ENCODE measurements around the gene ZNF282. TPM values are rescaled to one million over a fixed set of nuclear protein-coding genes. Genes with fewer than 3 reads are reported as not detected.
A peak's percentile ranks its signal among the peaks of the same experiment; 100 is the strongest.

Gene ZNF282
- total RNA-seq, 1 donor from 2014 or later, result 28.1 TPM

DNA sequence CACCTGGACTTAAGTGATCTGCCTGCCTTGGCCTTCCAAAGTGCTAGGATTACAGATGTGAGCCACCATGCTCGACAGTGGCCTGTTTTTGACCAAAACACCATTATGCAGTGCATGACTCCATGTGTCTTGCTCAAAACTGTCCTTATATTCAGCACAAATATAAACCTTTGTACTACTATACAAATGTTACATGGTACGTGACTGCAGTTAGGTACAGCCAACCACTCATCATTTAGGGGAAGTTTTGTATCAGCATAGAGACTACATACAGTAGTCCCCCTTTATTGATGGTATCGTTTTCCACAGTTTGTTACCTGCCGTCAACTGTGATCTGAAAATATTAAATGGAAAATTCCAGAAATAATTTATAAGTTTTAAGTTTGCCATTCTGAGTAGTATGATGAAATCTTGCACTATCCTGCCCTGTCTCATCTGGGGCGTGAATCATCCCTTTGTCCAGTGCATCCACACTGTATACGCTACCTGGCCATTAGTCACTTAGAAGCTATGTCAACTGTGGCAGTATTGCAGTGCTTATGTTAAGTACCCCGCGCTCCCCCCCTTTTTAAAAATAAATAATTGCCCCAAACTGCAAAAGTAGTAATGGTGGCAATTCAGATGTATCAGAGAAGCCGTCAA, 23.3 kb upstream of the ZNF282 start:
- Mint-ChIP-seq H3K27ac (ENCODE audit: unreplicated experiment) (peak overlapping the region; percentile 84), H3K27me3 (ENCODE audit: low read depth, unreplicated experiment) (no peaks in the 10 kb centered on the region), H3K4me3 (ENCODE audit: unreplicated experiment) (no peak overlapping the region), H3K9me3 (ENCODE audit: unreplicated experiment) (no peaks in the 10 kb centered on the region), H3K4me1 (ENCODE audit: low read depth, unreplicated experiment) (peaks cover 3% of the 10 kb centered on the region), H3K36me3 (ENCODE audit: low read depth, unreplicated experiment) (peaks cover 7% of the 10 kb centered on the region)
- Histone ChIP-seq H3K4me3 (ENCODE audit: insufficient read depth, low read depth, low read length) (no peak overlapping the region), H3K27me3 (ENCODE audit: insufficient read depth, low read length) (no peaks in the 10 kb centered on the region), H3K9me3 (ENCODE audit: insufficient read depth, low read depth, low read length) (no peaks in the 10 kb centered on the region), H3K79me2 (ENCODE audit: insufficient read depth, low read length) (no peaks in the 10 kb centered on the region), H2AFZ (ENCODE audit: low read depth, low read length) (no peak overlapping the region), H3K4me1 (ENCODE audit: insufficient read depth, low read length) (no peaks in the 10 kb centered on the region), H3K36me3 (ENCODE audit: insufficient read depth, low read length) (peaks cover 29% of the 10 kb centered on the region), H3K4me2 (ENCODE audit: low read length) (no peak overlapping the region), H4K20me1 (ENCODE audit: insufficient read depth, low read length) (peaks cover 3% of the 10 kb centered on the region), H3K9ac (ENCODE audit: low read length) (no peak overlapping the region), H3K27ac (ENCODE audit: low read depth, low read length) (no peak overlapping the region)
- DNase-seq (ENCODE audit: low read depth) (no peak), FAIRE-seq (no peak)
- TF ChIP-seq, protein P1, sequence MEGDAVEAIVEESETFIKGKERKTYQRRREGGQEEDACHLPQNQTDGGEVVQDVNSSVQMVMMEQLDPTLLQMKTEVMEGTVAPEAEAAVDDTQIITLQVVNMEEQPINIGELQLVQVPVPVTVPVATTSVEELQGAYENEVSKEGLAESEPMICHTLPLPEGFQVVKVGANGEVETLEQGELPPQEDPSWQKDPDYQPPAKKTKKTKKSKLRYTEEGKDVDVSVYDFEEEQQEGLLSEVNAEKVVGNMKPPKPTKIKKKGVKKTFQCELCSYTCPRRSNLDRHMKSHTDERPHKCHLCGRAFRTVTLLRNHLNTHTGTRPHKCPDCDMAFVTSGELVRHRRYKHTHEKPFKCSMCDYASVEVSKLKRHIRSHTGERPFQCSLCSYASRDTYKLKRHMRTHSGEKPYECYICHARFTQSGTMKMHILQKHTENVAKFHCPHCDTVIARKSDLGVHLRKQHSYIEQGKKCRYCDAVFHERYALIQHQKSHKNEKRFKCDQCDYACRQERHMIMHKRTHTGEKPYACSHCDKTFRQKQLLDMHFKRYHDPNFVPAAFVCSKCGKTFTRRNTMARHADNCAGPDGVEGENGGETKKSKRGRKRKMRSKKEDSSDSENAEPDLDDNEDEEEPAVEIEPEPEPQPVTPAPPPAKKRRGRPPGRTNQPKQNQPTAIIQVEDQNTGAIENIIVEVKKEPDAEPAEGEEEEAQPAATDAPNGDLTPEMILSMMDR (IDR thresholded peaks at IDR 0.05; ENCODE audit: insufficient read depth, low read depth, low read length), result no peak
- TF ChIP-seq EZH2 (IDR thresholded peaks at IDR 0.05; ENCODE audit: insufficient read depth, low read length), result no peak

DNA sequence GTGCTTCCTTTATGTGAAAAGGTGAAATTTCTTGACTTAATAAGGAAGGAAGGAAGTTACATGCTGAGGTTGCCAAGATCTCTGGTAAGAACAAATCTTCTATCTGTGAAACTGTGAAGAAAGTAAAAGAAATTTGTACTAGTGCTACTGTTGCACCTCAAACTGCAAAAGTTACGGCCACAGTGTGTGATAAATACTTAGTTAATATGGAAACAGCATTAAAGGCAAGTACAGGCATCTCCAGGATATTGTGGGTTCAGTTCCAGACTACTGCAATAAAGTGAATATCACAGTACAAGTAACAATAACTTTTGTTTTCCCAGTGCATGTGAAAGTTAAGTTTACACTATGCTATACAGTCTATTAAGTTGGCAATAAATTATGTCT, 22.8 kb upstream of the ZNF282 start:
- Mint-ChIP-seq H3K36me3 (ENCODE audit: low read depth, unreplicated experiment) (peaks cover 9% of the 10 kb centered on the region), H3K4me1 (ENCODE audit: low read depth, unreplicated experiment) (peaks cover 3% of the 10 kb centered on the region), H3K27ac (ENCODE audit: unreplicated experiment) (peak overlapping the region; percentile 84), H3K9me3 (ENCODE audit: unreplicated experiment) (no peaks in the 10 kb centered on the region), H3K4me3 (ENCODE audit: unreplicated experiment) (no peak overlapping the region), H3K27me3 (ENCODE audit: low read depth, unreplicated experiment) (no peaks in the 10 kb centered on the region)
- Histone ChIP-seq H3K9ac (ENCODE audit: low read length) (no peak overlapping the region), H3K9me3 (ENCODE audit: insufficient read depth, low read depth, low read length) (no peaks in the 10 kb centered on the region), H3K4me1 (ENCODE audit: insufficient read depth, low read length) (no peaks in the 10 kb centered on the region), H3K27me3 (ENCODE audit: insufficient read depth, low read length) (no peaks in the 10 kb centered on the region), H3K27ac (ENCODE audit: low read depth, low read length) (no peak overlapping the region), H3K79me2 (ENCODE audit: insufficient read depth, low read length) (no peaks in the 10 kb centered on the region), H3K36me3 (ENCODE audit: insufficient read depth, low read length) (peaks cover 30% of the 10 kb centered on the region), H4K20me1 (ENCODE audit: insufficient read depth, low read length) (peaks cover 3% of the 10 kb centered on the region), H3K4me2 (ENCODE audit: low read length) (no peak overlapping the region), H2AFZ (ENCODE audit: low read depth, low read length) (no peak overlapping the region), H3K4me3 (ENCODE audit: insufficient read depth, low read depth, low read length) (no peak overlapping the region)
- no peak for TF ChIP-seq EZH2 (IDR thresholded peaks at IDR 0.05; ENCODE audit: insufficient read depth, low read length)
- TF ChIP-seq, protein P1 (IDR thresholded peaks at IDR 0.05; ENCODE audit: insufficient read depth, low read depth, low read length), result no peak
- DNase-seq (ENCODE audit: low read depth) (no peak), FAIRE-seq (no peak)

DNA sequence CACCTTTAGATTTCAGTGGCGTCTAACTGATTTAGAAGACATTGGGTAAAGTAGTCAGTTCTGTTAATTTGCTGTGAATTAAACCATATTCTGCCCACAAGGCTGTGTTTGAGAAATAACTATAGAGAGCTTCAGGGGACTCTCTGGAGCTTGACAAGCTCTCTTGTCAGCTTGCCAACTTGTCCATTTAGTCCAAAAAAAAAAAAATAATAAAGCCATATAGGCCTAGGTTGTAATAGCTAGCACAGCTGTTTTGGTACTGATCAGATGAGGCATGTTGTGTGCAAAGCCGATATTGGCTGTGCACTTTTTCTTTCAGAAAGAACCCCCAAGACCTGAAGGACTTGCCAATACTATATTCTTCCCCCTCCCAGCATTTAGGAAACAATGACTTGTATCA, 20.2 kb upstream of the ZNF282 start:
- no peak overlapping the region for H3K27ac ChIP-seq (ENCODE audit: low read depth, low read length)
- no peak overlapping the region for H3K27ac Mint-ChIP-seq (ENCODE audit: unreplicated experiment)
- FAIRE-seq (no peak), DNase-seq (ENCODE audit: low read depth) (no peak)
- H3K4me2 ChIP-seq (ENCODE audit: low read length), result no peak overlapping the region
- H3K4me1 Mint-ChIP-seq (ENCODE audit: low read depth, unreplicated experiment), result peaks cover 3% of the 10 kb centered on the region
- TF ChIP-seq EZH2 (IDR thresholded peaks at IDR 0.05; ENCODE audit: insufficient read depth, low read length), result no peak
- TF ChIP-seq, protein P1 (IDR thresholded peaks at IDR 0.05; ENCODE audit: insufficient read depth, low read depth, low read length), result no peak
- peaks cover 16% of the 10 kb centered on the region for H3K36me3 Mint-ChIP-seq (ENCODE audit: low read depth, unreplicated experiment)
- H3K79me2 ChIP-seq (ENCODE audit: insufficient read depth, low read length), result no peaks in the 10 kb centered on the region
- no peak overlapping the region for H2AFZ ChIP-seq (ENCODE audit: low read depth, low read length)
- no peak overlapping the region for H3K4me3 ChIP-seq (ENCODE audit: insufficient read depth, low read depth, low read length)
- H3K4me3 Mint-ChIP-seq (ENCODE audit: unreplicated experiment), result no peak overlapping the region
- H3K4me1 ChIP-seq (ENCODE audit: insufficient read depth, low read length), result no peaks in the 10 kb centered on the region
- H4K20me1 ChIP-seq (ENCODE audit: insufficient read depth, low read length), result peaks cover 3% of the 10 kb centered on the region
- no peaks in the 10 kb centered on the region for H3K27me3 Mint-ChIP-seq (ENCODE audit: low read depth, unreplicated experiment)
- no peak overlapping the region for H3K9ac ChIP-seq (ENCODE audit: low read length)
- H3K27me3 ChIP-seq (ENCODE audit: insufficient read depth, low read length), result no peaks in the 10 kb centered on the region
- H3K9me3 Mint-ChIP-seq (ENCODE audit: unreplicated experiment), result no peaks in the 10 kb centered on the region
- H3K36me3 ChIP-seq (ENCODE audit: insufficient read depth, low read length), result peaks cover 36% of the 10 kb centered on the region
- no peaks in the 10 kb centered on the region for H3K9me3 ChIP-seq (ENCODE audit: insufficient read depth, low read depth, low read length)

Data from astrocyte (in vitro differentiated cells and primary cell).